IMR-90 (cell line): Measurements from ENCODE around the gene PRSS56. TPM values are rescaled to one million over a fixed set of nuclear protein-coding genes. Genes with fewer than 3 reads are reported as not detected.

Experiments used
- ATAC-seq: fragments of 200-7000 bp; cut with Tn5 transposase; 2 replicates; pipeline ENCODE4 v1.9.1; 2020; ENCODE audit warnings: low read depth, mild to moderate bottlenecking, moderate library complexity
- BruUV-seq: library from RNA; stranded (reverse); fragments of 400-500 nt; replicated peaks from 2 replicates; lab custom pipeline; 2021; lab: Mats Ljungman, UMichigan
- CTCF ChIA-PET: fragments of 300-600 bp; formaldehyde crosslinking; extraction: SDS; loops from one replicate; lab custom pipeline; 2021; ENCODE audit warnings: antibody characterized with exemption; lab: Yijun Ruan, JAX
- POLR2A ChIA-PET: fragments of 300-600 bp; sonication (Branson Sonifier 250); formaldehyde crosslinking; loops from one replicate; lab custom pipeline; 2022; ENCODE audit warnings: antibody characterized with exemption; ENCODE audit not compliant: unreplicated experiment; lab: Charles Lee
- DNase-seq: peaks from one replicate; pipeline ENCODE4 v3.0.0; 2013
- H2AFZ ChIP-seq: replicated peaks from 2 replicates; pipeline ENCODE3; 2013; ENCODE audit warnings: low read length, mild to moderate bottlenecking; ENCODE audit not compliant: poor library complexity
- H2AK5ac ChIP-seq: 2 replicates; pipeline ENCODE4 v1.6.1; 2013; ENCODE audit warnings: low read depth, low read length, inconsistent platforms
- H2AK9ac ChIP-seq: replicated peaks from 2 replicates; pipeline ENCODE3; 2013; ENCODE audit warnings: mild to moderate bottlenecking, low read depth, low read length, moderate library complexity; ENCODE audit not compliant: poor library complexity
- H2BK120ac ChIP-seq: 2 replicates; pipeline ENCODE4 v1.6.1; 2013; ENCODE audit warnings: low read depth, low read length, inconsistent platforms
- H2BK15ac ChIP-seq: 3 replicates; pipeline ENCODE4 v1.6.1; 2013; ENCODE audit warnings: low read depth, low read length, inconsistent platforms
- H2BK20ac ChIP-seq: 2 replicates; pipeline ENCODE4 v1.6.1; 2013; ENCODE audit warnings: low read depth, mild to moderate bottlenecking, inconsistent platforms, low read length, moderate library complexity
- H2BK5ac ChIP-seq: 2 replicates; pipeline ENCODE4 v1.6.1; 2013; ENCODE audit warnings: mild to moderate bottlenecking, low read depth, low read length, inconsistent platforms; ENCODE audit not compliant: poor library complexity, severe bottlenecking
- H3K14ac ChIP-seq: replicated peaks from 2 replicates; pipeline ENCODE4 v1.6.1; 2013; ENCODE audit warnings: low read depth, low read length, inconsistent platforms
- H3K18ac ChIP-seq: 2 replicates; pipeline ENCODE4 v1.6.1; 2013; ENCODE audit warnings: low read depth, low read length, control low read depth
- H3K23ac ChIP-seq: 2 replicates; pipeline ENCODE4 v1.6.1; 2013; ENCODE audit warnings: low read depth, low read length, inconsistent platforms
- H3K27ac ChIP-seq: 2 replicates; pipeline ENCODE4 v1.5.1; 2013; ENCODE audit warnings: mild to moderate bottlenecking, control low read depth, low read length; ENCODE audit not compliant: insufficient read depth
- H3K27me3 ChIP-seq: 2 replicates; pipeline ENCODE4 v1.6.1; 2013; ENCODE audit warnings: low read length; ENCODE audit not compliant: control insufficient read depth, insufficient read depth
- H3K36me3 ChIP-seq: 2 replicates; pipeline ENCODE4 v1.6.1; 2013; ENCODE audit warnings: low read length, mixed read lengths; ENCODE audit not compliant: control insufficient read depth, insufficient read depth
- H3K4ac ChIP-seq: 2 replicates; pipeline ENCODE4 v1.6.1; 2013; ENCODE audit warnings: low read depth, low read length, inconsistent platforms
- H3K4me1 ChIP-seq: 2 replicates; pipeline ENCODE4 v1.6.1; 2013; ENCODE audit warnings: low read length, mixed read lengths; ENCODE audit not compliant: control insufficient read depth, insufficient read depth
- H3K4me2 ChIP-seq: 2 replicates; pipeline ENCODE4 v1.6.1; 2013; ENCODE audit warnings: low read depth, mild to moderate bottlenecking, control low read depth, low read length, moderate library complexity
- H3K4me3 ChIP-seq: 2 replicates; pipeline ENCODE4 v1.5.1; 2013; ENCODE audit warnings: low read depth, mild to moderate bottlenecking, control low read depth, low read length, moderate library complexity; ENCODE audit not compliant: insufficient read depth
- H3K56ac ChIP-seq: 2 replicates; pipeline ENCODE4 v1.6.1; 2013; ENCODE audit warnings: low read length, inconsistent platforms; ENCODE audit not compliant: insufficient read depth; ENCODE audit errors: extremely low read depth
- H3K79me1 ChIP-seq, 2 experiments: 2 replicates each; pipeline ENCODE4 v1.6.1; 2013; ENCODE audit warnings: low read length in 2 of 2, inconsistent platforms in 1 of 2, low read depth in 1 of 2
- H3K9ac ChIP-seq: 2 replicates; pipeline ENCODE4 v1.6.1; 2013; ENCODE audit warnings: low read depth, low read length, control low read depth
- H3K9me1 ChIP-seq: 2 replicates; pipeline ENCODE4 v1.6.1; 2013; ENCODE audit warnings: low read length, inconsistent platforms; ENCODE audit not compliant: insufficient read depth
- H3K9me3 ChIP-seq: 2 replicates; pipeline ENCODE4 v1.6.1; 2013; ENCODE audit warnings: low read length; ENCODE audit not compliant: control insufficient read depth, insufficient read depth
- H4K20me1 ChIP-seq: 2 replicates; pipeline ENCODE4 v1.6.1; 2013; ENCODE audit warnings: low read length, inconsistent platforms; ENCODE audit not compliant: insufficient read depth
- H4K5ac ChIP-seq: 2 replicates; pipeline ENCODE4 v1.6.1; 2013; ENCODE audit warnings: mild to moderate bottlenecking, low read depth, low read length, control low read depth
- H4K8ac ChIP-seq, 2 experiments: 2 replicates each; pipeline ENCODE4 v1.6.1; 2013; ENCODE audit warnings: low read depth in 2 of 2, low read length in 2 of 2, control low read depth in 1 of 2, inconsistent platforms in 1 of 2
- H4K91ac ChIP-seq: 2 replicates; pipeline ENCODE4 v1.6.1; 2013; ENCODE audit warnings: low read depth, low read length, inconsistent platforms; ENCODE audit not compliant: insufficient read depth
- BHLHE40 ChIP-seq: fragments of 150-350 bp; IDR thresholded peaks from 2 replicates; pipeline ENCODE4 v1.6.1; 2016; ENCODE audit warnings: mild to moderate bottlenecking, low read depth, low read length
- CEBPB ChIP-seq: IDR thresholded peaks from 2 replicates; pipeline ENCODE4 v1.6.1; 2012; ENCODE audit warnings: low read depth, low read length, improper control_type of control experiment
- CHD1 ChIP-seq: IDR thresholded peaks from 2 replicates; pipeline ENCODE4 v1.6.1; 2012; ENCODE audit warnings: low read depth, low read length, improper control_type of control experiment
- FOS ChIP-seq: fragments of 150-350 bp; IDR thresholded peaks from 2 replicates; pipeline ENCODE4 v1.6.1; 2016; ENCODE audit warnings: low read depth, low read length
- MAFK ChIP-seq: IDR thresholded peaks from 2 replicates; pipeline ENCODE4 v1.6.1; 2012; ENCODE audit warnings: low read depth, low read length, improper control_type of control experiment
- MAZ ChIP-seq: IDR thresholded peaks from 2 replicates; pipeline ENCODE4 v1.6.1; 2012; ENCODE audit warnings: low read depth, mild to moderate bottlenecking, low read length, improper control_type of control experiment, moderate library complexity, borderline replicate concordance
- MXI1 ChIP-seq: IDR thresholded peaks from 2 replicates; pipeline ENCODE4 v1.6.1; 2012; ENCODE audit warnings: low read depth, mild to moderate bottlenecking, low read length, moderate library complexity, borderline replicate concordance
- NFE2L2 ChIP-seq: fragments of 150-350 bp; IDR thresholded peaks from 2 replicates; pipeline ENCODE4 v1.6.1; 2016; ENCODE audit warnings: low read depth, mild to moderate bottlenecking, low read length
- POLR2A ChIP-seq: IDR thresholded peaks from 2 replicates; pipeline ENCODE4 v1.6.1; 2012; ENCODE audit warnings: mild to moderate bottlenecking, low read depth, low read length
- RAD21 ChIP-seq: IDR thresholded peaks from 2 replicates; pipeline ENCODE4 v1.6.1; 2012; ENCODE audit warnings: low read length, improper control_type of control experiment
- RCOR1 ChIP-seq: IDR thresholded peaks from 2 replicates; pipeline ENCODE4 v1.6.1; 2012; ENCODE audit warnings: mild to moderate bottlenecking, low read length, improper control_type of control experiment; ENCODE audit not compliant: insufficient replicate concordance
- RFX5 ChIP-seq: IDR thresholded peaks from 2 replicates; pipeline ENCODE4 v1.8.0; 2012; ENCODE audit warnings: low read depth, mild to moderate bottlenecking, low read length, moderate library complexity
- SMC3 ChIP-seq: fragments of 150-350 bp; IDR thresholded peaks from 2 replicates; pipeline ENCODE4 v1.6.1; 2016; ENCODE audit warnings: low read depth, mild to moderate bottlenecking, antibody characterized with exemption, low read length, moderate library complexity
- WGBS, 2 experiments: methylation state at CpG; one replicate each; pipeline versions ENCODE4 v1.1.5 to v1.1.7; 2013; ENCODE audit warnings: missing lambda C conversion rate in 2 of 2; ENCODE audit not compliant: insufficient read length in 1 of 2; ENCODE audit errors: extremely low coverage in 2 of 2; 5-methylcytosine and 5-hydroxymethylcytosine counted together
- dilution Hi-C: fragments of 300-500 bp; cut with HindIII; formaldehyde crosslinking; loops from one replicate; pipeline ENCODE4 v1.14.3; 2018; ENCODE audit warnings: low sequenced_read_pairs; ENCODE audit not compliant: unreplicated experiment
- in situ Hi-C: fragments of 300-500 bp; cut with MboI; formaldehyde crosslinking; loops from 3 replicates; pipeline ENCODE4 v1.14.3; 2019; ENCODE audit warnings: low sequenced_read_pairs, inconsistent platforms, mixed read lengths
- intact Hi-C: fragments of 100-400 bp; cut with micrococcal nuclease; formaldehyde crosslinking; loops from 2 replicates; pipeline ENCODE4 v1.10.0; 2022
- polyA plus RNA-seq, 3 experiments: library from polyadenylated mRNA; depleted of rRNA; stranded (reverse); fragments of >200 nt; gene quantifications; 2 replicates each; pipeline ENCODE4 v1.2.3, GENCODE V29; 2012; ENCODE audit warnings: low replicate concordance in 1 of 3
- total RNA-seq: library from RNA; depleted of rRNA; stranded (reverse); fragments of >200 nt; gene quantifications from 2 replicates; pipeline ENCODE4 v1.2.3, GENCODE V29; 2012
- TF ChIP-seq, protein P1 (sequence below): fragments of 150-350 bp; IDR thresholded peaks from 2 replicates; pipeline ENCODE4 v1.6.1; 2017; ENCODE audit warnings: mild to moderate bottlenecking, antibody characterized with exemption, low read length, low read depth
- TF ChIP-seq, protein P2 (sequence below): fragments of 150-350 bp; IDR thresholded peaks from 2 replicates; pipeline ENCODE4 v1.6.1; 2016; ENCODE audit warnings: low read depth, mild to moderate bottlenecking, low read length, moderate library complexity, borderline replicate concordance

Gene PRSS56
- total and polyA plus RNA-seq, 2 of the 4 experiments (the other 2 are of a cell fraction) = not detected

DNA sequence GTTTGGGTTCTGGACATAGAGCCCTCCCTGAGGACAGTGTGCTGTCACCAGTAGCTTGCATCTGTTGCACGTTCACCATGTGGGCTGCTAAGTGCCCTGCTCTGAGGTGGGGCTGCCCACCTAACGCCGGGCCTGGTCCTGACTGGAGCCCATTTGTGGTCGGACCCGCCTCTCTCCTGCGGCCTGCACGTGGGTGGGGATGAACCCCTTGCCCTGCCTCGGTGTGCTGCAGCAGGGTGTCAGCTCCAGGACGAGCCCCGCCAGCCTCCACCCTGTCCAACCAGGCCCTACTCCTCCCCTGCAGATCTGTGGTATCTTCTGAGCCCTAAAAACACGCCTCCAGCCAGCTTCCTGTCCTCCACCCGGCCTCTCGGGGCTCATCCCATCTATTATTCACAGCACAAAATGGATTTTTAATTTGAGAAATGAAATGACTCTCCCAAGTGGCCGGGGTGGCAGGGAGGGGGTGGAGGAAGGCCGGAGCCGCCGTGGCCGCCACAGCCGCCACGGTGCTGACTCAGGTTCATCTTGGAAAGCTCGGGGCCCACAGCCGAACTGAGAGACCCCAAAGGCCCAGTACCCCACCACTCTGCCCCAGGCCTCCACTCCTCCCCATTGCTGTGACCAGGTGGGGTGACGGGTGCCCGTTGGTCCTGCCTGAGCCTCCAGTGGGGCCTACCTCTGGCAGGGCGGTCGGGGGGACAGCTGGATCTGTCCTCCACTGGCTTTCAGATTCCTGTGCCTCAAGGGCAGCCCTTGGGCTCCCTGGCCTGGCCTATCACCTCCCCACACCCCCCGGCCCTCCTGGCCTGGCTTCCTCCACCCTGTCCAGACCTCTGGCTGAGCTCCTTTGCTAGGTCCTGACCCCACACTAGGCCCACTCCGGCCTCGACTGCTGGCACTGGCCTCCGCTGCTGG, 29.7 kb upstream of the PRSS56 start:
- BruUV-seq = no TSS peak
- intact Hi-C loops (no loop called here), dilution Hi-C loops (no loop called here), in situ Hi-C loops (no loop called here)
- Histone ChIP-seq H4K8ac (no peak overlapping the region), H2AFZ (peak overlapping the region; percentile 21), H2BK120ac (no peak overlapping the region), H3K56ac (no peak overlapping the region; the same call in 1 of the 2 replicates), H3K18ac (no peak overlapping the region), H3K4me3 (no peak overlapping the region), H2BK15ac (no peak overlapping the region), H3K27me3 (peaks cover 63% of the 10 kb centered on the region), H2BK5ac (no peak overlapping the region), H3K14ac (no peak overlapping the region), H3K9me1 (no peaks in the 10 kb centered on the region), H2AK9ac (no peak overlapping the region), H4K20me1 (no peaks in the 10 kb centered on the region; the same call in 1 of the 2 replicates), H3K4me1 (no peaks in the 10 kb centered on the region; the same call in 1 of the 2 replicates), H3K9ac (no peak overlapping the region), H4K5ac (no peak overlapping the region), H3K4me2 (no peak overlapping the region), H2AK5ac (no peak overlapping the region), H3K36me3 (no peaks in the 10 kb centered on the region), H2BK20ac (no peak overlapping the region), H3K4ac (no peak overlapping the region), H4K91ac (no peak overlapping the region), H3K27ac (no peak overlapping the region), H3K79me1 (no peaks in the 10 kb centered on the region), H3K23ac (no peak overlapping the region), H3K9me3 (no peaks in the 10 kb centered on the region)
- ATAC-seq (no peak), DNase-seq (no peak)
- POLR2A ChIA-PET = no interaction called here
- 73% methylated on average over 12 of the region's 30 CpGs; no CpG with 5 or more reads in 1 of the 2 experiments for WGBS, 2 experiments
- no peak for TF ChIP-seq MXI1
- no peak for TF ChIP-seq SMC3
- no peak for TF ChIP-seq RFX5
- TF ChIP-seq CHD1 = no peak
- TF ChIP-seq, protein P1, sequence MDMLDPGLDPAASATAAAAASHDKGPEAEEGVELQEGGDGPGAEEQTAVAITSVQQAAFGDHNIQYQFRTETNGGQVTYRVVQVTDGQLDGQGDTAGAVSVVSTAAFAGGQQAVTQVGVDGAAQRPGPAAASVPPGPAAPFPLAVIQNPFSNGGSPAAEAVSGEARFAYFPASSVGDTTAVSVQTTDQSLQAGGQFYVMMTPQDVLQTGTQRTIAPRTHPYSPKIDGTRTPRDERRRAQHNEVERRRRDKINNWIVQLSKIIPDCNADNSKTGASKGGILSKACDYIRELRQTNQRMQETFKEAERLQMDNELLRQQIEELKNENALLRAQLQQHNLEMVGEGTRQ = no peak
- TF ChIP-seq POLR2A = no peak
- TF ChIP-seq RCOR1 = no peak
- TF ChIP-seq RAD21 = no peak
- TF ChIP-seq MAZ = no peak
- TF ChIP-seq, protein P2, sequence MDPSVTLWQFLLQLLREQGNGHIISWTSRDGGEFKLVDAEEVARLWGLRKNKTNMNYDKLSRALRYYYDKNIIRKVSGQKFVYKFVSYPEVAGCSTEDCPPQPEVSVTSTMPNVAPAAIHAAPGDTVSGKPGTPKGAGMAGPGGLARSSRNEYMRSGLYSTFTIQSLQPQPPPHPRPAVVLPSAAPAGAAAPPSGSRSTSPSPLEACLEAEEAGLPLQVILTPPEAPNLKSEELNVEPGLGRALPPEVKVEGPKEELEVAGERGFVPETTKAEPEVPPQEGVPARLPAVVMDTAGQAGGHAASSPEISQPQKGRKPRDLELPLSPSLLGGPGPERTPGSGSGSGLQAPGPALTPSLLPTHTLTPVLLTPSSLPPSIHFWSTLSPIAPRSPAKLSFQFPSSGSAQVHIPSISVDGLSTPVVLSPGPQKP = no peak
- TF ChIP-seq FOS = no peak
- no peak for TF ChIP-seq CEBPB
- TF ChIP-seq BHLHE40 = no peak
- no peak for TF ChIP-seq MAFK
- no peak for TF ChIP-seq NFE2L2
- CTCF ChIA-PET = no interaction called here
